Activated effector memory CD4-positive, alpha-beta T cell treated with Interleukin-2 at 50 U/mL for 16 hours (primary cell): ENCODE data around the gene LRRC55.

Experiments
- DNase-seq: peaks from one replicate; pipeline ENCODE4 v3.0.0-alpha.2; 2020

The LRRC55 gene

DNA sequence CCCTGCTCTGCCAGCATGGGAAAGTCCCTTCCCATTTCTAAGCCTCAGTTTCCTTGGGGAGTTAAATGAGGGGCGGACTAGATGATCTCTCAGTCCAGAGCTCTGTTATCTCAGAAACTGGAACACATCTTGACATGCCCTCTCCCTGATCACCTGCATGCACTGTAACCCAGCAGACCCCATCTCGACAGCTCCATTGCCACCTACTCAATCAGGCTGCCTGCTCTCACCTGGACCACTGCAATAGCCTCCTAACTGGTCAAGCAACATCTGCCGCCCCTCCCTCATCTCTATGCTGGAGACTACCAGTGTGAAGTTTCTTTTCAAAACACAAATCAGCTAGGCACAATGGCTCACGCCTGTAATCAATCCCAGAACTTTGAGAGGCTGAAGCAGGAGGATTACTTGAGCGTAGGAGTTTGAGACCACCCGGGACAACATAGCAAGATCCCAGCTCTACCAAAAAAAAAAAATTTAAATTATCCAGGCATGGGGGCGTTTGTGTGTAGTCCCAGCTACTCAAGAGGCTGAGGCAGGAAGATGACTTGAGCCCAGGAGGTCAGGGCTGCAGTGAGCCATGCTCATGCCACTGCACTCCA, 22.2 kb downstream of the LRRC55 start:
- no peak for DNase-seq

DNA sequence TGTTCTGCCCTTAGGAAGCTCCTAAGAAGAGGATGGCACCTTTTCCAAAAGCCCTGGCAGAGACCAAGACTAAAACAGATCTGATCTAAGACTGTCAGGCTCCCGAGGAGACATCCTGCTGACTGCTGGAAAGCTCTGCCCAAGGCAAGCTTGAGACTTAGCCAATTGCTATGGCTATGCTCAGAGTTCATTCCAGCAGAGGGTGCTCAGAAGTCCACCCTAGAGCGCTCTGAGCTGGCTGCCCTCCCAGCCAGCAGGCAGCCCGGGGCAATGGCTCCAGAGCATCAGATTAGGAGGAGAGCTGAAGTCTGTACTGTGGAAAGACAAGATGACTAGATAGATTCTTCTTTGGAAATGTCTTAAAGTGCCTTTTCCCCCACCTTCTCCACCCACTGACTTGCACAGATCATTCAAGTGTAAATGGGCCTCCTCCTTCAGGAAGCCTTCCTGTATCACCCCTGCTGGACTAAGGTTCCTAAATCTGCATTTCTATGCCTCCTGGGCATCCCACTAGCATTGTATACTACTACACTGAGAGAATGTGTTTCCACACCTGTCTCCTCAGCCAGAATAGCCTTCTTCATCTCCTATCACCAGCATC, 23.4 kb downstream of the LRRC55 start:
- no peak for DNase-seq

DNA sequence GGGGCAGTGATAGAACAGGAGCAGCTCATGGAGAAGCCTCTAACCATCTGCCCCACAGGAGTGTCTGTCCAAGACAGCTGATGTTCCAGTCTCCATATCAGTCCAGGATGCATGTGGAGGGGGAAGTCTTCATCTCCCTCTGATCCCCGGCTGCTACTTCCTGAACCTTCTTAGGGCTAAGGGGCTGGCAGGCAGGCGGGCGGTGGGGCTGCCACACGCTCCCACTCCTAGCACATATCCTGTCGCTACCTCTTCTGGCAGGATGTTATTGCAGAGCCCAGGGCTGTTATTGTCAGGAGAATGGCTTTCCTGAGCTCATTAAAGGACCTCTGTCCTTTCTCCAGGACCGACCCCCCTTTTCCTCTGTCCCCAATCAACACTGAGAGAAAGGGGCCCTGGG, 25.4 kb downstream of the LRRC55 start:
- DNase-seq, result no peak

GRCh38 chr11:57210781-57211180, 29.0 kb downstream of the LRRC55 start:
- DNase-seq, result no peak

- DNase-seq, result no peak
Measured at GRCh38 chr11:57213342-57214097, 31.8 kb downstream of the LRRC55 start.

- DNase-seq, result no peak
Measured at GRCh38 chr11:57214098-57214417, 32.3 kb downstream of the LRRC55 start.

GRCh38 chr11:57214494-57214893, 32.7 kb downstream of the LRRC55 start:
- no peak for DNase-seq

- DNase-seq, result no peak
Measured at GRCh38 chr11:57216463-57216862, 34.7 kb downstream of the LRRC55 start.

- DNase-seq, result no peak
Measured at GRCh38 chr11:57217053-57217452, 35.3 kb downstream of the LRRC55 start.

DNA sequence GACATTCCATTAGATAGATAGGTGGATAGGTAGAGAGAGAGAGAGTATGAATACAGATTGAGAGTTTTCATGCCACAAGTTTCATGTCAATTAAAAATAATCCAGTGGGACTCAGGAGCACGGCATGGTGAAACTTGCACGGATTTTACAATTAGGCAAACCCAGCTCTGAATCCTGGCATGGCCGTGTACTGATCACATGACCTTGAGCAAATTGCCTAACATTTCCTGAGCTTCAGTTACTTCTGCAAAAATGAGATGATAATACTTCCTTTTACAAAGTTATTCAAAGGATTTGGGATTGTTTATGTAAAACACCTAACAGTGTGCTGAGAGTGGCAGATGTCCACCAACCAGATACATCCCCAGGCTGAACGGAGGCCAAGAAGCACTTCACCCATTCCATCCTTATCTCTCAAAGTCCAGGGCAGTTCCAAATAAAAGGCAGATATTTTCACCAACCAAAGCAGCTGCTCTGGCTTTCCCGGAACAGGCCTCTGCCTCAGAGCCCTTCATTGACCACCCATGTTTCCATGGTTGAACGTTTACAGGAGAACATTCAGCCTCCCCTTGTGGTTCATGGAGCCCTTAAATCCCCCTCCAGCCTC, 37.4 kb downstream of the LRRC55 start:
- no peak for DNase-seq

DNA sequence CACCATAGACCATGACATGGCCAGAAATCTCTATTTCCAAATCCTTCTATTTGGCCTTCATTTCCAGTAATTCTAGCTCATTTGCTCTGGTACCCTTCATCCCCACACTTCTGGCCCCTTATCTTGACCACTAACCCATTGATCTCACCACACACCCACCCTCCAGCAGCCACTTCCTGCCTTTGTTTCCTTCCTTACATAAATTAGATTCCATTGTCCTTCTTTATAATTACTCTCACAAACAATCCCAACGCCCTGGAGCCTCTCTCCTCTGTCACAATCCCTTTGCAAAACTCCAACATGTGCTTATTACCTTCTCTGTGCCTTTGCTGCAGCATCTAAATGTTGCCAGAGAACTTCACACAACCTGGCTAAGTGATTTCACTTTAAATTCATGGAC, 40.5 kb downstream of the LRRC55 start:
- DNase-seq, result no peak

DNA sequence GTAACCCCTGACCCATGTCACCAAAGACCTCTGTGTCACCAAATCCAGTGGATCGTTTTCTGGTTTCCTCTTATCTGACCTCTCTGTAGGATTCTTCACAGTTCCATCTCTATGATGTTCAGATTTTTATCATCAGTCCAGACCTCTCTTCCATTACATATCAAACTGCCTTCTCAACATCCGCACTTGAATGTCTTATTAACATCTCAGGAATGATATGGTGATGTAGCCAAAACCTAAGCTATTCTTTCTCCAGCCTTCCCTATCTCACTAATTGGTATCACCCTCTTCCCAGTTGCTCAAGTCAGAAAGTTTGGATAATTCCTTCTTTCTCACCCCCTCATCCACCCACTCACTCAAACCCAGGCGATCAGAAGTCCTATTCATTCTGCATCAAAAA, 41.8 kb downstream of the LRRC55 start:
- no peak for DNase-seq

- DNase-seq, result no peak
Measured at GRCh38 chr11:57224128-57224527, 42.4 kb downstream of the LRRC55 start.

- no peak for DNase-seq
Measured at GRCh38 chr11:57224537-57224936, 42.8 kb downstream of the LRRC55 start.

- no peak for DNase-seq
Measured at GRCh38 chr11:57228600-57228999, 46.8 kb downstream of the LRRC55 start.

GRCh38 chr11:57230316-57230715, 48.6 kb downstream of the LRRC55 start:
- no peak for DNase-seq

DNA sequence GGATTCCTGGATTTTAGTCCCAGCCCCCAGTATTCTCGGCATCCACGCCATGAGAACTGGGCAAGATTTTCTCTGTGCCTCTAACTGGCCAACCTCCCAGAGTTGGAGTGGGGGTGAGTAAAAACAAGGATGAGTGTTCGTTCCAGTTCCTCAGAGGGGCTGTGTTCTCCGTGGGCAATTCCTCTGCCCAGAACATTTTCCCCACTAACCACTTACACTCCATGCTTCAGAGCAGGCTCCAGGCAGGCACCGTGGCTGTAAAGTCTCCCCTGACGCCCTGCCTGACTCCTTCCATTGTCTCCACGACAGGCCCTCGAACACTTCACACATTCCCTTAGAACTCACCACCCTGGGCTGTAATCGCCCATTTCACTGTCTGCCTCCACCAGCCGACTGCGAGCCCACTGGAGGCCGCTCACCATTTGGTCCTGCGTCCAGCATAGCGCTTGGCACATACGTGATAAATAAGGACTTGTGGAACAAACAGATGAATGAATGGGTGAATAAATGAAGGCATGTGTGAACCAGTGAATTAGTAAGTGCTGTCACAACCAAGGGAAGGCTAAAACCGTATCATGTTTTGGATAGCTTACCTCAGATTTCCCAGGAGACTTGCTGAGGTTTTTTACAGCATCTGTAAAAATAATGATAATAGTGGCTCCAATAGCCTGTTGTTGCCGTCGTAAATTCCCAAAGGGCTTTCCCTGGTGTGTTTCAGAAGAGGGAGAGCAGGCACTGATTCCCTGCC, 49.2 kb downstream of the LRRC55 start:
- DNase-seq, result no peak

DNA sequence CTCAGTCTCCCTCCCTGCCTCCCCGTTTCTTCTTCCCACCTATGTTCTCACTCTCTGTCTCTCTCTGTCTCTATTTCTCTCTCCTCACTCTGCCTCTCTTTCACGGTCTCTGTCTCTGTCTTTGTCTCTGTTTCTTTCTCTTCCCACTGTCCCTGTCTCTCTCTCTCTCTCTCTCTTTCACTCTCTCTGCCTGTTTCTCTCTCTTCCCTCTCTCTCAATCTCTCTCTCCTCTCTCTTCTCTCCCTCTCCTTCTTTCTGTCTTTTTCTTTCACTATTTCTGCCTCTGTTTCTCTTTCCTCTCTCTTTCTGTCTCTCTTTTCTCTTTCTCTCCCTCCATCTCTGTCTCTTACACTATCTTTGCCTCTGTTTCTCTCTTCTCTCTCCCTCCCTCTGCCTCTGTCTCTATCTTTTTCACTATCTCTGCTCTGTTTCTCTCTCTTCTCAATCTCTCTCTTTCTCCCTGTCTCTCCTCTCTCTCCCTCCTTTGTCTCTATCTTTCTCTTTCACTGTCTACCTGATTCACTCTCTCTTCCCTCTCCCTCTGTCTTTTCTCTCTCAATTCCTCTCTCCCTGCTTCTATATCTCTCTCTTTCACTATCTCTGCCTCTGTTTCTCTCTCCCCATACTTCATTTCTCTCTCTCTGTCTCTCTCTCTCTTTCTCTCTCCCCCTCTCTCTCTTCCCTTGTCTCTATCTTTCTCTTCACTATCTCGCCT, 49.9 kb downstream of the LRRC55 start:
- no peak for DNase-seq

- DNase-seq, result no peak
Measured at GRCh38 chr11:57233702-57234101, 51.9 kb downstream of the LRRC55 start.

DNA sequence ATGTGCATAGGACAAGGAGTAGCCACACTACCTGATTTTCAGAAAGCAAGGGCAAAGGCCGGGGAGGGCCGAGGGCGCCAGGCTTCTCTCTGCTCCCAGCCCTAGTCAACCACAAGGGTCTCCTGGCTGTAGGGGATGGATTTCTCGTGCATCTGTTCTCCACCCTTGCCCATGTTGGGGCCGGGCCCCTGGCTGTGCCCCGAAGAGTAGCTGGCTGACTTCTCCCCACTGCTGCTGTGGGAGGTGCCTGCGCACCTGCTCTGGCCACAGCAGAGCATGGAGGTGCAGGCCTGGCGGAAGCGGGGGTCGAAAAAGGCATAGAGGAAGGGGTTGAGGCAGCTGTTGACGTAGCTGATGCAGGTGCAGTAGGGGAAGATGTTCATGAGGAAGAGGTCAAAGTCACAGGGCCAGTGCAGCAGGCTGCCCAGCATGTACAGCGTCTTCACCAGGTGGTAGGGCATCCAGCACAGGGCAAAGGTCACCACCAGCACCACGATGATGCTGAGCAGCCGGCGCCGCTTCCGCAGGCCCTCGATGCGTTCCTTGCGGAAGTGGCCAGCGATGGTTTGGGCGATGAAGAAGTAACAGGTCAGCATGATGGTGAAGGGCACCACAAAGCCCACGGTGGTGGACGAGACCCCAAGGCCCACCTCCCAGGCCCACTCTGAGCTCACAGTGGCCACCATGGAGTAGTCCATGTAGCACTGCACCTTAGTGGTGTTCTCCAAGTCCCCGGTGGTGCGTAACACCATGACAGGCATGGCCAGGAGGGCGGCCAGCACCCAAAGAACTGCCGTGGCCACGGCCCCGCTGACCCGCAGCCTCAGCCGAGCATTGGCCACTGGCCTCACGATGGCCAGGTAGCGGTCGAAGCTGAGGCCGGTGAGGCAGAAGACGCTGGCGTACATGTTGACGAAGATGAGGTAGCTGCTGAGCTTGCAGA, 54.3 kb downstream of the LRRC55 start:
- no peak for DNase-seq

- DNase-seq, result no peak
Measured at GRCh38 chr11:57237204-57237681, 55.5 kb downstream of the LRRC55 start, which contains the start of gene APLNR. TSS of gene APLNR (minus strand) at chr11:57237250. CDS start at chr11:57237004, 246 bp downstream.
